Transverse colon (tissue), 4 donors: ENCODE measurements around the gene PDGFC. TPM values are rescaled to one million over a fixed set of nuclear protein-coding genes. Genes with fewer than 3 reads are reported as not detected.

ENCODE experiments used
- DNase-seq: peaks from one replicate; pipeline ENCODE4 v3.0.0-alpha.2; 2019
- H3K27ac ChIP-seq, 4 donors: fragments of 200-600 bp; sonication (generic); 2 replicates each; pipeline ENCODE4 v1.5.1; 2016 to 2018; ENCODE audit warnings: inconsistent platforms in 4 of 4
- H3K27me3 ChIP-seq: fragments of 200-600 bp; sonication (generic); 2 replicates; pipeline ENCODE4 v1.5.1; 2017; ENCODE audit warnings: inconsistent platforms
- H3K36me3 ChIP-seq, 4 donors: fragments of 200-600 bp; sonication (generic); 2 replicates each; pipeline ENCODE4 v1.5.1; 2017 to 2019; ENCODE audit warnings: inconsistent platforms in 4 of 4
- H3K4me1 ChIP-seq, 4 donors: fragments of 200-600 bp; sonication (generic); 2 replicates each; pipeline ENCODE4 v1.5.1; 2017 to 2020; ENCODE audit warnings: inconsistent platforms in 4 of 4
- H3K4me3 ChIP-seq, 4 donors: fragments of 200-600 bp; sonication (generic); 1 replicate in 1 of 4; 2 replicates in 3 of 4; pipeline versions ENCODE4 v1.5.1 to v1.6.1; 2017 to 2019; ENCODE audit warnings: inconsistent platforms in 4 of 4
- H3K9me3 ChIP-seq, 2 donors: fragments of 200-600 bp; sonication (generic); 2 replicates each; pipeline ENCODE4 v1.5.1; 2017 to 2019; ENCODE audit warnings: inconsistent platforms in 2 of 2
- EP300 ChIP-seq: sonication (generic); formaldehyde crosslinking; IDR thresholded peaks from one replicate; pipeline ENCODE4 v1.6.1; 2017; ENCODE audit warnings: antibody characterized with exemption, low read depth
- POLR2A ChIP-seq: fragments of 450-650 bp; IDR thresholded peaks from one replicate; pipeline ENCODE4 v1.6.1; 2016; ENCODE audit warnings: antibody characterized with exemption, mild to moderate bottlenecking, moderate library complexity
- POLR2AphosphoS5 ChIP-seq, 3 donors: sonication (generic); formaldehyde crosslinking; IDR thresholded peaks; one replicate each; pipeline ENCODE4 v1.6.1; 2016; ENCODE audit warnings: antibody characterized with exemption in 3 of 3
- WGBS, 2 donors: methylation state at CpG; one replicate each; pipeline ENCODE4 v1.1.5; 2018; ENCODE audit warnings: low coverage in 1 of 2; 5-methylcytosine and 5-hydroxymethylcytosine counted together
- in situ Hi-C, 4 donors: fragments of 200-750 bp; cut with MboI; loops; one replicate each; pipeline versions ENCODE4 v1.15.0 to v1.15.1; 2017; ENCODE audit warnings: low sequenced_read_pairs in 3 of 4, low pct_ligation_motif_present in 1 of 4, low pct_unique_long_range_greater_than_20kb in 1 of 4
- intact Hi-C: fragments of 100-400 bp; cut with DNase I; formaldehyde crosslinking; loops from one replicate; pipeline ENCODE4 v1.15.1; 2023; ENCODE audit warnings: low total_unique reads
- total RNA-seq, 4 donors: library from RNA; depleted of rRNA; stranded (reverse); fragments of >200 nt; gene quantifications; one replicate each; pipeline ENCODE4 v1.1.0, GENCODE V29; 2016
- TF ChIP-seq, protein P1 (sequence below), 5 experiments: fragments of 200-600 bp in 3 of 5; fragments of 450-650 bp in 2 of 5; sonication (generic) in 3 of 5; IDR thresholded peaks; 1 replicate in 2 of 5; 2 replicates in 3 of 5; pipeline ENCODE4 v1.5.1; 2016 to 2017; ENCODE audit warnings: antibody characterized with exemption in 5 of 5, inconsistent platforms in 3 of 5, mild to moderate bottlenecking in 2 of 5, moderate library complexity in 1 of 5

PDGFC gene
- total RNA-seq, 4 donors from 2014 or later = 0.40 to 20.6 (median 7.5) TPM

GRCh38 chr4:156981262-156981769 is 9.7 kb upstream of the PDGFC start:
- in situ Hi-C loops (no loop called here), intact Hi-C loops (no loop called here)
- DNase-seq = no peak
- Histone ChIP-seq H3K27ac (no peak overlapping the region), H3K4me3 (no peak overlapping the region), H3K4me1 (no peaks in the 10 kb centered on the region), H3K9me3 (no peaks in the 10 kb centered on the region), H3K27me3 (no peaks in the 10 kb centered on the region), H3K36me3 (no peaks in the 10 kb centered on the region)
- no peak for TF ChIP-seq EP300
- TF ChIP-seq POLR2A = no peak
- TF ChIP-seq, protein P1, sequence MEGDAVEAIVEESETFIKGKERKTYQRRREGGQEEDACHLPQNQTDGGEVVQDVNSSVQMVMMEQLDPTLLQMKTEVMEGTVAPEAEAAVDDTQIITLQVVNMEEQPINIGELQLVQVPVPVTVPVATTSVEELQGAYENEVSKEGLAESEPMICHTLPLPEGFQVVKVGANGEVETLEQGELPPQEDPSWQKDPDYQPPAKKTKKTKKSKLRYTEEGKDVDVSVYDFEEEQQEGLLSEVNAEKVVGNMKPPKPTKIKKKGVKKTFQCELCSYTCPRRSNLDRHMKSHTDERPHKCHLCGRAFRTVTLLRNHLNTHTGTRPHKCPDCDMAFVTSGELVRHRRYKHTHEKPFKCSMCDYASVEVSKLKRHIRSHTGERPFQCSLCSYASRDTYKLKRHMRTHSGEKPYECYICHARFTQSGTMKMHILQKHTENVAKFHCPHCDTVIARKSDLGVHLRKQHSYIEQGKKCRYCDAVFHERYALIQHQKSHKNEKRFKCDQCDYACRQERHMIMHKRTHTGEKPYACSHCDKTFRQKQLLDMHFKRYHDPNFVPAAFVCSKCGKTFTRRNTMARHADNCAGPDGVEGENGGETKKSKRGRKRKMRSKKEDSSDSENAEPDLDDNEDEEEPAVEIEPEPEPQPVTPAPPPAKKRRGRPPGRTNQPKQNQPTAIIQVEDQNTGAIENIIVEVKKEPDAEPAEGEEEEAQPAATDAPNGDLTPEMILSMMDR (IDR thresholded peaks at IDR 0.05) = no peak
- no peak for TF ChIP-seq POLR2AphosphoS5 (IDR thresholded peaks at IDR 0.05)
- WGBS, 2 donors = 58 to 61% methylated on average over 3 of the region's 3 CpGs

- Histone ChIP-seq H3K27me3 (no peaks in the 10 kb centered on the region), H3K27ac (no peak overlapping the region), H3K4me3 (no peak overlapping the region), H3K36me3 (no peaks in the 10 kb centered on the region), H3K9me3 (no peaks in the 10 kb centered on the region), H3K4me1 (peaks cover 0 to 2% (median under 1%) of the 10 kb centered on the region in 4 donors)
- WGBS, 2 donors = 47 to 66% methylated on average over 3 to 6 of the region's 6 CpGs
- TF ChIP-seq POLR2A (no peak), POLR2AphosphoS5 (IDR thresholded peaks at IDR 0.05) (no peak), EP300 (no peak)
- TF ChIP-seq, protein P1 (IDR thresholded peaks at IDR 0.05) = no peak
- DNase-seq = no peak
- intact Hi-C loops (no loop called here), in situ Hi-C loops (no loop called here)
Observed at GRCh38 chr4:156977435-156978160, 6.0 kb upstream of the PDGFC start.

GRCh38 chr4:156976147-156976546 is 4.5 kb upstream of the PDGFC start:
- Histone ChIP-seq H3K36me3 (no peaks in the 10 kb centered on the region), H3K4me3 (no peak overlapping the region), H3K27ac (no peak overlapping the region), H3K4me1 (peaks cover 0 to 8% (median 3%) of the 10 kb centered on the region in 4 donors), H3K27me3 (no peaks in the 10 kb centered on the region), H3K9me3 (no peaks in the 10 kb centered on the region)
- TF ChIP-seq, protein P1 (IDR thresholded peaks at IDR 0.05) = no peak
- no peak for TF ChIP-seq EP300
- TF ChIP-seq POLR2A = no peak
- no peak for TF ChIP-seq POLR2AphosphoS5 (IDR thresholded peaks at IDR 0.05)
- 65% methylated on average over 2 of the region's 2 CpGs; no CpG with 5 or more reads in 1 of the 2 donors for WGBS, 2 donors
- intact Hi-C loops (no loop called here), in situ Hi-C loops (no loop called here)
- no peak for DNase-seq

DNA sequence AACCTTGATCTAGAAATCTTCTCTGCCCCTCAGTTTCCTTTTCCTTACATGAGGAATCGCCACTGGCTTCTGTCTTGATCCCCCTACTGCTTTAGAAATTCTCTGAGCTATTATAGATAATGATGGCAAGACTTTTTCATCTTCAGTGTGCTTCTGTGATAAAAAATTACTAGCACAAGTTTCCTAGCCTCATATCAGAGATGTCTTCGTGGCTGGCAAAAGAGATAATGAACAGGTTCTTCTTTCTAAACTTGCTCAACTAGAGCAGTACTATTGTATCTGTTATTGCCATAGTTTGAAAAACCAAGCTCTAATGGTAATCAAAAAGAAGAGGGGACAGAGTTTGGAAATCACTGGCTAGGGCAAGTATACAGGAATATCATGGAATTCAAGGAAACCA is 4.1 kb upstream of the PDGFC start:
- WGBS, 2 donors = 53 to 67% methylated on average over 2 of the region's 2 CpGs
- no peaks in the 10 kb centered on the region for H3K36me3 ChIP-seq
- no peak for DNase-seq
- H3K27me3 ChIP-seq = no peaks in the 10 kb centered on the region
- no peak overlapping the region for H3K27ac ChIP-seq
- H3K4me1 ChIP-seq = peaks cover 0 to 8% (median 3%) of the 10 kb centered on the region in 4 donors
- no peak for TF ChIP-seq POLR2AphosphoS5 (IDR thresholded peaks at IDR 0.05)
- TF ChIP-seq EP300 = no peak
- no peak for TF ChIP-seq POLR2A
- TF ChIP-seq, protein P1 (IDR thresholded peaks at IDR 0.05) = no peak
- intact Hi-C loops = no loop called here
- H3K9me3 ChIP-seq = no peaks in the 10 kb centered on the region
- in situ Hi-C loops = no loop called here
- H3K4me3 ChIP-seq = no peak overlapping the region
